Measurements from ENCODE around the gene ERF. TPM values are rescaled to one million over a fixed set of nuclear protein-coding genes. Genes with fewer than 3 reads are reported as not detected.

ERF gene
- total RNA-seq, 2 experiments from 2014 or later: 26.7 to 33.5 TPM

- no peaks in the 10 kb centered on the region for H3K79me2 ChIP-seq (ENCODE audit: insufficient read depth, low read depth, low read length)
- H3K36me3 ChIP-seq (ENCODE audit: insufficient read depth, low read length): peaks cover 90% of the 10 kb centered on the region
- POLR2A ChIA-PET: no interaction called here
- intact Hi-C loops (cut with micrococcal nuclease; ENCODE audit: unreplicated experiment): no loop called here
- DNase-seq (ENCODE audit: low spot score): no peak
- H3K27ac ChIP-seq (ENCODE audit: low read depth, low read length, poor library complexity, severe bottlenecking): no peak overlapping the region
- TF ChIP-seq EZH2phosphoT487 (IDR thresholded peaks at IDR 0.05; ENCODE audit: borderline replicate concordance, low read depth, low read length): no peak
- TF ChIP-seq, protein P1, sequence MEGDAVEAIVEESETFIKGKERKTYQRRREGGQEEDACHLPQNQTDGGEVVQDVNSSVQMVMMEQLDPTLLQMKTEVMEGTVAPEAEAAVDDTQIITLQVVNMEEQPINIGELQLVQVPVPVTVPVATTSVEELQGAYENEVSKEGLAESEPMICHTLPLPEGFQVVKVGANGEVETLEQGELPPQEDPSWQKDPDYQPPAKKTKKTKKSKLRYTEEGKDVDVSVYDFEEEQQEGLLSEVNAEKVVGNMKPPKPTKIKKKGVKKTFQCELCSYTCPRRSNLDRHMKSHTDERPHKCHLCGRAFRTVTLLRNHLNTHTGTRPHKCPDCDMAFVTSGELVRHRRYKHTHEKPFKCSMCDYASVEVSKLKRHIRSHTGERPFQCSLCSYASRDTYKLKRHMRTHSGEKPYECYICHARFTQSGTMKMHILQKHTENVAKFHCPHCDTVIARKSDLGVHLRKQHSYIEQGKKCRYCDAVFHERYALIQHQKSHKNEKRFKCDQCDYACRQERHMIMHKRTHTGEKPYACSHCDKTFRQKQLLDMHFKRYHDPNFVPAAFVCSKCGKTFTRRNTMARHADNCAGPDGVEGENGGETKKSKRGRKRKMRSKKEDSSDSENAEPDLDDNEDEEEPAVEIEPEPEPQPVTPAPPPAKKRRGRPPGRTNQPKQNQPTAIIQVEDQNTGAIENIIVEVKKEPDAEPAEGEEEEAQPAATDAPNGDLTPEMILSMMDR (conservative IDR thresholded peaks at IDR 0.05; ENCODE audit: low read length): no peak
- H4K20me1 ChIP-seq (ENCODE audit: insufficient read depth, low read length): no peaks in the 10 kb centered on the region
- H3K9me3 ChIP-seq (ENCODE audit: low read length): no peaks in the 10 kb centered on the region
- no peak overlapping the region for H3K4me3 ChIP-seq (ENCODE audit: low read depth, low read length, poor library complexity, severe bottlenecking)
- H2AFZ ChIP-seq (ENCODE audit: low read length): no peak overlapping the region
- H3K4me1 ChIP-seq (ENCODE audit: insufficient read depth, low read length, poor library complexity, severe bottlenecking): no peaks in the 10 kb centered on the region
- H3K4me2 ChIP-seq (ENCODE audit: low read length): no peak overlapping the region
- no peaks in the 10 kb centered on the region for H3K9me2 ChIP-seq (ENCODE audit: insufficient read depth, low read length)
- BruUV-seq (replicated peaks): no TSS peak
- CTCF ChIA-PET (ENCODE audit: unreplicated experiment): no interaction called here
Observed at GRCh38 chr19:42292963-42293362, 38.0 kb upstream of the ERF start.

DNA sequence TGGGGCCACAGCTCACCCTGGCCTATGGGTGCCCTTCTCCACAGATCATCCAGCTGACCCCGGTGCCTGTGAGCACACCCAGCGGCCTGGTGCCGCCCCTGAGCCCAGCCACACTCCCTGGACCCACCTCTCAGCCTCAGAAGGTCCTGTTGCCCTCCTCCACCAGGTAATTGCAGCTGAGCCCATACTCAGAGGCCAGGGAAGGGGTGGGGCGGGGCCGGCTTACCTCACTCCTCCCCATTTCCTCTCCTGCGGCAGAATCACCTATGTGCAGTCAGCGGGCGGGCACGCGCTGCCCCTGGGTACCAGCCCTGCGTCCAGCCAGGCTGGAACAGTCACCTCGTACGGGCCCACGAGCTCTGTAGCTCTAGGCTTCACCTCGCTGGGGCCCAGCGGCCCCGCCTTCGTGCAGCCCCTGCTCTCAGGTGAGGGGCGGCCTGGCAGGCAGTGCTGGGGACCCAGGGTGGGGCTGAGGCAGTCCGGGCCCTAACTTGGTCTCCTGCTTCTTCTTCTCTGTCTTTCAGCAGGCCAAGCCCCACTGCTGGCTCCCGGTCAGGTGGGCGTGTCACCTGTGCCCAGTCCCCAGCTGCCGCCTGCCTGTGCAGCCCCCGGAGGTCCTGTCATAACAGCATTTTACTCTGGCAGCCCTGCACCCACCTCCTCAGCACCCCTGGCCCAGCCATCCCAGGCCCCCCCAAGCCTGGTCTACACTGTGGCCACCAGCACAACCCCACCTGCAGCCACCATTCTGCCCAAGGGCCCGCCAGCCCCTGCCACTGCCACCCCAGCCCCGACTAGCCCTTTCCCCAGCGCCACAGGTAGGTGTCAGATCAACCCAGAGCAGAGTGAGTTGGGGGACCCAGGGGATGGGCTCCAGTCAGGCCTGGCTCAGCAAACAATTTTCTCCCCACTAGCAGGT, 37.4 kb upstream of the ERF start:
- Histone ChIP-seq H3K4me2 (ENCODE audit: low read length) (no peak overlapping the region), H3K36me3 (ENCODE audit: insufficient read depth, low read length) (peaks cover 97% of the 10 kb centered on the region), H3K79me2 (ENCODE audit: insufficient read depth, low read depth, low read length) (no peaks in the 10 kb centered on the region), H3K4me3 (ENCODE audit: low read depth, low read length, poor library complexity, severe bottlenecking) (no peak overlapping the region), H3K4me1 (ENCODE audit: insufficient read depth, low read length, poor library complexity, severe bottlenecking) (no peaks in the 10 kb centered on the region), H3K27ac (ENCODE audit: low read depth, low read length, poor library complexity, severe bottlenecking) (no peak overlapping the region), H3K9me3 (ENCODE audit: low read length) (no peaks in the 10 kb centered on the region), H3K9me2 (ENCODE audit: insufficient read depth, low read length) (no peaks in the 10 kb centered on the region), H4K20me1 (ENCODE audit: insufficient read depth, low read length) (no peaks in the 10 kb centered on the region), H2AFZ (ENCODE audit: low read length) (no peak overlapping the region)
- ChIA-PET POLR2A (interaction anchor here (0.6 kb wide), 1 partner anchor 32 kb away, joined by 3 read pairs; no protein-coding TSS in a partner anchor), CTCF (ENCODE audit: unreplicated experiment) (no interaction called here)
- BruUV-seq (replicated peaks): no TSS peak
- no peak for TF ChIP-seq EZH2phosphoT487 (IDR thresholded peaks at IDR 0.05; ENCODE audit: borderline replicate concordance, low read depth, low read length)
- TF ChIP-seq, protein P1 (conservative IDR thresholded peaks at IDR 0.05; ENCODE audit: low read length): no peak
- intact Hi-C loops (cut with micrococcal nuclease; ENCODE audit: unreplicated experiment): no loop called here
- DNase-seq (ENCODE audit: low spot score): no peak

GRCh38 chr19:42291435-42291810, 36.5 kb upstream of the ERF start:
- H3K4me1 ChIP-seq (ENCODE audit: insufficient read depth, low read length, poor library complexity, severe bottlenecking): peaks cover 6% of the 10 kb centered on the region
- intact Hi-C loops (cut with micrococcal nuclease; ENCODE audit: unreplicated experiment): no loop called here
- H3K27ac ChIP-seq (ENCODE audit: low read depth, low read length, poor library complexity, severe bottlenecking): no peak overlapping the region
- H2AFZ ChIP-seq (ENCODE audit: low read length): no peak overlapping the region
- CTCF ChIA-PET (ENCODE audit: unreplicated experiment): no interaction called here
- no peaks in the 10 kb centered on the region for H3K9me2 ChIP-seq (ENCODE audit: insufficient read depth, low read length)
- H3K9me3 ChIP-seq (ENCODE audit: low read length): no peaks in the 10 kb centered on the region
- H3K4me3 ChIP-seq (ENCODE audit: low read depth, low read length, poor library complexity, severe bottlenecking): no peak overlapping the region
- POLR2A ChIA-PET: no interaction called here
- no peak overlapping the region for H3K4me2 ChIP-seq (ENCODE audit: low read length)
- DNase-seq (ENCODE audit: low spot score): no peak
- H4K20me1 ChIP-seq (ENCODE audit: insufficient read depth, low read length): no peaks in the 10 kb centered on the region
- H3K79me2 ChIP-seq (ENCODE audit: insufficient read depth, low read depth, low read length): no peaks in the 10 kb centered on the region
- peaks cover 95% of the 10 kb centered on the region for H3K36me3 ChIP-seq (ENCODE audit: insufficient read depth, low read length)
- no peak for TF ChIP-seq EZH2phosphoT487 (IDR thresholded peaks at IDR 0.05; ENCODE audit: borderline replicate concordance, low read depth, low read length)
- TF ChIP-seq, protein P1 (conservative IDR thresholded peaks at IDR 0.05; ENCODE audit: low read length): no peak
- no TSS peak for BruUV-seq (replicated peaks)
